Measurements from ENCODE around the gene OPCML. TPM values are rescaled to one million over a fixed set of nuclear protein-coding genes. Genes with fewer than 3 reads are reported as not detected.

Gene OPCML
- total and polyA plus RNA-seq, 2 experiments from 2014 or later = 1.2 to 4.4 TPM

DNA sequence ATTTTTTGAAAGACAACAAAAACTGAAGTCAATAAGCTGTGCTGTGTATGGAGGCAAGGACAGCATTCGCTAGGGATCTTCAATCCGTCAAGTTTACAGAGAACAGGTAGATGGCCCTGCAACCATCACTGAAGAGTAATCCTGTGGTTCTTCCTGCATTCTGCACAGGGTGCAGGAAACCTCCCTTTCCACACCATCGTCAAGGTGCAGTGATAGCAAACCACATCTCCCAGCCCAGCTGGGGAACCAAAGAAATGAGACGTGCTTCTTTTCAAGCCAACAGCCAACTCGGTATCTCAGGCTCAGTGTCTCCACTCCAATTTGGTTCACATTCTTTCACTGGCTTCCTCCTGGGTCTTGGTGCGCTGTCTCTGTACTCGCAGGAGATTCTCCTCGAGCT, 814.5 kb downstream of the OPCML start:
- H3K27ac Mint-ChIP-seq = no peak overlapping the region
- H3K4me3 Mint-ChIP-seq = no peak overlapping the region
- Histone ChIP-seq H3K4me2 (no peak overlapping the region), H3K4me1 (ENCODE audit: insufficient read depth) (no peaks in the 10 kb centered on the region), H4K20me1 (replicated peaks; ENCODE audit: insufficient read depth) (no peaks in the 10 kb centered on the region), H3K27me3 (ENCODE audit: insufficient read depth) (no peaks in the 10 kb centered on the region), H3K27ac (ENCODE audit: low read depth) (no peak overlapping the region), H3K36me3 (ENCODE audit: insufficient read depth) (no peaks in the 10 kb centered on the region), H3K79me2 (replicated peaks; ENCODE audit: insufficient read depth) (no peaks in the 10 kb centered on the region), H3K9me2 (ENCODE audit: insufficient read depth) (0 out of 2 replicates have a peak, but pooled peaks cover 3% of the 10 kb centered on the region), H3F3A (replicated peaks; ENCODE audit: low read depth) (no peaks in the 10 kb centered on the region), H2AFZ (no peak overlapping the region), H3K4me3 (no peak overlapping the region)
- no peaks in the 10 kb centered on the region for H3K36me3 Mint-ChIP-seq (ENCODE audit: low read depth)
- no peak for DNase-seq (ENCODE audit: low spot score)
- H3K27me3 Mint-ChIP-seq (ENCODE audit: insufficient read depth, low read depth, poor library complexity) = peaks cover 10% of the 10 kb centered on the region
- TF ChIP-seq EZH2phosphoT487 (IDR thresholded peaks at IDR 0.05; ENCODE audit: unreplicated experiment) (no peak), CREB1 (CRISPR knock-in tag; IDR thresholded peaks at IDR 0.05; ENCODE audit: low read depth) (no peak), NANOG (IDR thresholded peaks at IDR 0.05; ENCODE audit: borderline replicate concordance) (no peak)
- H3K9me3 Mint-ChIP-seq = no peaks in the 10 kb centered on the region
- no peak for ATAC-seq
- peaks cover 18% of the 10 kb centered on the region for H3K4me1 Mint-ChIP-seq

DNA sequence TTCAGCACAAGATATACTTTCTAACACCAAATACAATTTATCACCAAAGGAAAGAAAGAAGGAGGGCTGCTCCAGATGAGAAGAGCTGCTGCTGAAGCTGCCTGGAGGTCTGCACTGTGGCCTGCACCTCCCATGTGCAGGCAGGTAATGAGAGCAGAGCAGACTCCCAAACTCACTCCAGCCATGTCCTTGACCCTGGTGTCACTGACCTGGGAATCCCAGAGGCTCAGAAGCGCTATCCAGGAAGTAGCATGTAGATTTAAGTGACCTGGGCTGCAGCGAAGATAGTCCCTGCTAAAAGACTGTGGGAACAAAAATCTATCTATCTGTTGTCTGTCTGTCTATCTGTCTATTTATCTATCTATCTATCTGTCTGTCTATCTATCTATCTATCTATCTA, 816.3 kb downstream of the OPCML start:
- Histone ChIP-seq H3K79me2 (replicated peaks; ENCODE audit: insufficient read depth) (no peaks in the 10 kb centered on the region), H3K27me3 (ENCODE audit: insufficient read depth) (no peaks in the 10 kb centered on the region), H3K4me1 (ENCODE audit: insufficient read depth) (no peaks in the 10 kb centered on the region), H3K36me3 (ENCODE audit: insufficient read depth) (no peaks in the 10 kb centered on the region), H3K4me2 (no peak overlapping the region), H3K4me3 (no peak overlapping the region), H3F3A (replicated peaks; ENCODE audit: low read depth) (no peaks in the 10 kb centered on the region), H3K9me2 (ENCODE audit: insufficient read depth) (0 out of 2 replicates have a peak, but pooled peaks cover 3% of the 10 kb centered on the region), H3K27ac (ENCODE audit: low read depth) (no peak overlapping the region), H2AFZ (no peak overlapping the region), H4K20me1 (replicated peaks; ENCODE audit: insufficient read depth) (no peaks in the 10 kb centered on the region)
- H3K4me3 Mint-ChIP-seq = no peak overlapping the region
- H3K27ac Mint-ChIP-seq = no peak overlapping the region
- no peaks in the 10 kb centered on the region for H3K36me3 Mint-ChIP-seq (ENCODE audit: low read depth)
- ATAC-seq (no peak), DNase-seq (ENCODE audit: low spot score) (no peak)
- H3K9me3 Mint-ChIP-seq = no peaks in the 10 kb centered on the region
- H3K27me3 Mint-ChIP-seq (ENCODE audit: insufficient read depth, low read depth, poor library complexity) = peaks cover 10% of the 10 kb centered on the region
- peaks cover 20% of the 10 kb centered on the region for H3K4me1 Mint-ChIP-seq
- TF ChIP-seq POLR2AphosphoS5 (IDR thresholded peaks at IDR 0.05; ENCODE audit: low read depth) = no peak
- no peak for TF ChIP-seq ZNF114 (CRISPR knock-in tag; IDR thresholded peaks at IDR 0.05)
- TF ChIP-seq, protein P1, sequence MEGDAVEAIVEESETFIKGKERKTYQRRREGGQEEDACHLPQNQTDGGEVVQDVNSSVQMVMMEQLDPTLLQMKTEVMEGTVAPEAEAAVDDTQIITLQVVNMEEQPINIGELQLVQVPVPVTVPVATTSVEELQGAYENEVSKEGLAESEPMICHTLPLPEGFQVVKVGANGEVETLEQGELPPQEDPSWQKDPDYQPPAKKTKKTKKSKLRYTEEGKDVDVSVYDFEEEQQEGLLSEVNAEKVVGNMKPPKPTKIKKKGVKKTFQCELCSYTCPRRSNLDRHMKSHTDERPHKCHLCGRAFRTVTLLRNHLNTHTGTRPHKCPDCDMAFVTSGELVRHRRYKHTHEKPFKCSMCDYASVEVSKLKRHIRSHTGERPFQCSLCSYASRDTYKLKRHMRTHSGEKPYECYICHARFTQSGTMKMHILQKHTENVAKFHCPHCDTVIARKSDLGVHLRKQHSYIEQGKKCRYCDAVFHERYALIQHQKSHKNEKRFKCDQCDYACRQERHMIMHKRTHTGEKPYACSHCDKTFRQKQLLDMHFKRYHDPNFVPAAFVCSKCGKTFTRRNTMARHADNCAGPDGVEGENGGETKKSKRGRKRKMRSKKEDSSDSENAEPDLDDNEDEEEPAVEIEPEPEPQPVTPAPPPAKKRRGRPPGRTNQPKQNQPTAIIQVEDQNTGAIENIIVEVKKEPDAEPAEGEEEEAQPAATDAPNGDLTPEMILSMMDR (conservative IDR thresholded peaks at IDR 0.05; ENCODE audit: low read depth in 2 of 2) = no peak
- no peak for TF ChIP-seq EZH2 (IDR thresholded peaks at IDR 0.05; ENCODE audit: low read depth, unreplicated experiment)
- TF ChIP-seq ZNF331 (CRISPR knock-in tag; IDR thresholded peaks at IDR 0.05; ENCODE audit: low read depth) = no peak
- no peak for TF ChIP-seq JUNB (IDR thresholded peaks at IDR 0.05; ENCODE audit: unreplicated experiment)
- no peak for TF ChIP-seq CREB1 (CRISPR knock-in tag; IDR thresholded peaks at IDR 0.05; ENCODE audit: low read depth)
- TF ChIP-seq STAT1 (IDR thresholded peaks at IDR 0.05; ENCODE audit: unreplicated experiment) = no peak
- TF ChIP-seq, protein P2, sequence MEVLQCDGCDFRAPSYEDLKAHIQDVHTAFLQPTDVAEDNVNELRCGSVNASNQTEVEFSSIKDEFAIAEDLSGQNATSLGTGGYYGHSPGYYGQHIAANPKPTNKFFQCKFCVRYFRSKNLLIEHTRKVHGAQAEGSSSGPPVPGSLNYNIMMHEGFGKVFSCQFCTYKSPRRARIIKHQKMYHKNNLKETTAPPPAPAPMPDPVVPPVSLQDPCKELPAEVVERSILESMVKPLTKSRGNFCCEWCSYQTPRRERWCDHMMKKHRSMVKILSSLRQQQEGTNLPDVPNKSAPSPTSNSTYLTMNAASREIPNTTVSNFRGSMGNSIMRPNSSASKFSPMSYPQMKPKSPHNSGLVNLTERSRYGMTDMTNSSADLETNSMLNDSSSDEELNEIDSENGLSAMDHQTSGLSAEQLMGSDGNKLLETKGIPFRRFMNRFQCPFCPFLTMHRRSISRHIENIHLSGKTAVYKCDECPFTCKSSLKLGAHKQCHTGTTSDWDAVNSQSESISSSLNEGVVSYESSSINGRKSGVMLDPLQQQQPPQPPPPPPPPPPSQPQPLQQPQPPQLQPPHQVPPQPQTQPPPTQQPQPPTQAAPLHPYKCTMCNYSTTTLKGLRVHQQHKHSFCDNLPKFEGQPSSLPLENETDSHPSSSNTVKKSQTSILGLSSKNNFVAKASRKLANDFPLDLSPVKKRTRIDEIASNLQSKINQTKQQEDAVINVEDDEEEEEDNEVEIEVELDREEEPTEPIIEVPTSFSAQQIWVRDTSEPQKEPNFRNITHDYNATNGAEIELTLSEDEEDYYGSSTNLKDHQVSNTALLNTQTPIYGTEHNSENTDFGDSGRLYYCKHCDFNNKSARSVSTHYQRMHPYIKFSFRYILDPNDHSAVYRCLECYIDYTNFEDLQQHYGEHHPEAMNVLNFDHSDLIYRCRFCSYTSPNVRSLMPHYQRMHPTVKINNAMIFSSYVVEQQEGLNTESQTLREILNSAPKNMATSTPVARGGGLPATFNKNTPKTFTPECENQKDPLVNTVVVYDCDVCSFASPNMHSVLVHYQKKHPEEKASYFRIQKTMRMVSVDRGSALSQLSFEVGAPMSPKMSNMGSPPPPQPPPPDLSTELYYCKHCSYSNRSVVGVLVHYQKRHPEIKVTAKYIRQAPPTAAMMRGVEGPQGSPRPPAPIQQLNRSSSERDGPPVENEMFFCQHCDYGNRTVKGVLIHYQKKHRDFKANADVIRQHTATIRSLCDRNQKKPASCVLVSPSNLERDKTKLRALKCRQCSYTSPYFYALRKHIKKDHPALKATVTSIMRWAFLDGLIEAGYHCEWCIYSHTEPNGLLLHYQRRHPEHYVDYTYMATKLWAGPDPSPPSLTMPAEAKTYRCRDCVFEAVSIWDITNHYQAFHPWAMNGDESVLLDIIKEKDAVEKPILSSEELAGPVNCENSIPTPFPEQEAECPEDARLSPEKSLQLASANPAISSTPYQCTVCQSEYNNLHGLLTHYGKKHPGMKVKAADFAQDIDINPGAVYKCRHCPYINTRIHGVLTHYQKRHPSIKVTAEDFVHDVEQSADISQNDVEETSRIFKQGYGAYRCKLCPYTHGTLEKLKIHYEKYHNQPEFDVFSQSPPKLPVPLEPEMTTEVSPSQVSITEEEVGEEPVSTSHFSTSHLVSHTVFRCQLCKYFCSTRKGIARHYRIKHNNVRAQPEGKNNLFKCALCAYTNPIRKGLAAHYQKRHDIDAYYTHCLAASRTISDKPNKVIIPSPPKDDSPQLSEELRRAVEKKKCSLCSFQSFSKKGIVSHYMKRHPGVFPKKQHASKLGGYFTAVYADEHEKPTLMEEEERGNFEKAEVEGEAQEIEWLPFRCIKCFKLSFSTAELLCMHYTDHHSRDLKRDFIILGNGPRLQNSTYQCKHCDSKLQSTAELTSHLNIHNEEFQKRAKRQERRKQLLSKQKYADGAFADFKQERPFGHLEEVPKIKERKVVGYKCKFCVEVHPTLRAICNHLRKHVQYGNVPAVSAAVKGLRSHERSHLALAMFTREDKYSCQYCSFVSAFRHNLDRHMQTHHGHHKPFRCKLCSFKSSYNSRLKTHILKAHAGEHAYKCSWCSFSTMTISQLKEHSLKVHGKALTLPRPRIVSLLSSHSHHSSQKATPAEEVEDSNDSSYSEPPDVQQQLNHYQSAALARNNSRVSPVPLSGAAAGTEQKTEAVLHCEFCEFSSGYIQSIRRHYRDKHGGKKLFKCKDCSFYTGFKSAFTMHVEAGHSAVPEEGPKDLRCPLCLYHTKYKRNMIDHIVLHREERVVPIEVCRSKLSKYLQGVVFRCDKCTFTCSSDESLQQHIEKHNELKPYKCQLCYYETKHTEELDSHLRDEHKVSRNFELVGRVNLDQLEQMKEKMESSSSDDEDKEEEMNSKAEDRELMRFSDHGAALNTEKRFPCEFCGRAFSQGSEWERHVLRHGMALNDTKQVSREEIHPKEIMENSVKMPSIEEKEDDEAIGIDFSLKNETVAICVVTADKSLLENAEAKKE (CRISPR knock-in tag; IDR thresholded peaks at IDR 0.05) = no peak
- TF ChIP-seq, protein P3, sequence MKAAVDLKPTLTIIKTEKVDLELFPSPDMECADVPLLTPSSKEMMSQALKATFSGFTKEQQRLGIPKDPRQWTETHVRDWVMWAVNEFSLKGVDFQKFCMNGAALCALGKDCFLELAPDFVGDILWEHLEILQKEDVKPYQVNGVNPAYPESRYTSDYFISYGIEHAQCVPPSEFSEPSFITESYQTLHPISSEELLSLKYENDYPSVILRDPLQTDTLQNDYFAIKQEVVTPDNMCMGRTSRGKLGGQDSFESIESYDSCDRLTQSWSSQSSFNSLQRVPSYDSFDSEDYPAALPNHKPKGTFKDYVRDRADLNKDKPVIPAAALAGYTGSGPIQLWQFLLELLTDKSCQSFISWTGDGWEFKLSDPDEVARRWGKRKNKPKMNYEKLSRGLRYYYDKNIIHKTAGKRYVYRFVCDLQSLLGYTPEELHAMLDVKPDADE (IDR thresholded peaks at IDR 0.05) = no peak
- no peak for TF ChIP-seq NANOG (IDR thresholded peaks at IDR 0.05; ENCODE audit: borderline replicate concordance)
- no peak for TF ChIP-seq EZH2phosphoT487 (IDR thresholded peaks at IDR 0.05; ENCODE audit: unreplicated experiment)

Measured in GM23338 (cell line).